CD4-positive, alpha-beta T cell treated with Interleukin-4 for 4 hours (primary cell): ENCODE measurements around the gene C3orf80.
"Not testable (repeated sequence)": the region's sequence is repeated elsewhere in the genome, so short reads cannot be mapped to it uniquely, and the experiment has no call there.

ENCODE experiments used
- DNase-seq: peaks from one replicate; pipeline ENCODE4 v3.0.0-alpha.2; 2020

The C3orf80 gene

GRCh38 chr3:160217675-160218074 is 7.5 kb upstream of the C3orf80 start:
- DNase-seq = no peak

GRCh38 chr3:160218136-160218535 is 7.1 kb upstream of the C3orf80 start:
- DNase-seq = no peak

- no peak for DNase-seq
These were observed 5.2 kb upstream of the C3orf80 start for GRCh38 chr3:160220038-160220437.

GRCh38 chr3:160221019-160221418 is 4.2 kb upstream of the C3orf80 start:
- DNase-seq = no peak

GRCh38 chr3:160224256-160224655 is 966 bp upstream of the C3orf80 start:
- no peak for DNase-seq

- no peak for DNase-seq
These were observed 429 bp upstream of the C3orf80 start for GRCh38 chr3:160224811-160225175.

- DNase-seq = no peak
These were observed 1.0 kb downstream of the C3orf80 start for GRCh38 chr3:160226026-160226907.

GRCh38 chr3:160227419-160227818 is 2.2 kb downstream of the C3orf80 start:
- no peak for DNase-seq

- DNase-seq = no peak
These were observed 6.8 kb downstream of the C3orf80 start for GRCh38 chr3:160232014-160232413.

- not testable (repeated sequence) for DNase-seq
These were observed 15.5 kb downstream of the C3orf80 start for GRCh38 chr3:160240719-160241118.

GRCh38 chr3:160245261-160245800 is 20.1 kb downstream of the C3orf80 start:
- no peak for DNase-seq

- DNase-seq = no peak
These were observed 22.5 kb downstream of the C3orf80 start for GRCh38 chr3:160247766-160248165.

- no peak for DNase-seq
These were observed 28.1 kb downstream of the C3orf80 start for GRCh38 chr3:160253298-160253697.

GRCh38 chr3:160257606-160258005 is 32.4 kb downstream of the C3orf80 start:
- no peak for DNase-seq

GRCh38 chr3:160259589-160259988 is 34.4 kb downstream of the C3orf80 start:
- DNase-seq = no peak

GRCh38 chr3:160260587-160261270 is 35.5 kb downstream of the C3orf80 start:
- no peak for DNase-seq

GRCh38 chr3:160265088-160265487 is 39.9 kb downstream of the C3orf80 start:
- no peak for DNase-seq
